ENCODE results near the gene PREPL.

- TF ChIP-seq CTCF (tag by site-specific recombination; IDR thresholded peaks at IDR 0.05) (no peak), ZNF324 (tag by site-specific recombination; IDR thresholded peaks at IDR 0.05) (no peak)
Measured at GRCh38 chr2:44335806-44336538, 25.3 kb downstream of the PREPL start.
